ENCODE data around the gene SYT7. TPM values are rescaled to one million over a fixed set of nuclear protein-coding genes. Genes with fewer than 3 reads are reported as not detected.

Gene SYT7
- total and polyA plus RNA-seq, 11 donors: 12.4 to 34.7 (median 17.4) TPM

DNA sequence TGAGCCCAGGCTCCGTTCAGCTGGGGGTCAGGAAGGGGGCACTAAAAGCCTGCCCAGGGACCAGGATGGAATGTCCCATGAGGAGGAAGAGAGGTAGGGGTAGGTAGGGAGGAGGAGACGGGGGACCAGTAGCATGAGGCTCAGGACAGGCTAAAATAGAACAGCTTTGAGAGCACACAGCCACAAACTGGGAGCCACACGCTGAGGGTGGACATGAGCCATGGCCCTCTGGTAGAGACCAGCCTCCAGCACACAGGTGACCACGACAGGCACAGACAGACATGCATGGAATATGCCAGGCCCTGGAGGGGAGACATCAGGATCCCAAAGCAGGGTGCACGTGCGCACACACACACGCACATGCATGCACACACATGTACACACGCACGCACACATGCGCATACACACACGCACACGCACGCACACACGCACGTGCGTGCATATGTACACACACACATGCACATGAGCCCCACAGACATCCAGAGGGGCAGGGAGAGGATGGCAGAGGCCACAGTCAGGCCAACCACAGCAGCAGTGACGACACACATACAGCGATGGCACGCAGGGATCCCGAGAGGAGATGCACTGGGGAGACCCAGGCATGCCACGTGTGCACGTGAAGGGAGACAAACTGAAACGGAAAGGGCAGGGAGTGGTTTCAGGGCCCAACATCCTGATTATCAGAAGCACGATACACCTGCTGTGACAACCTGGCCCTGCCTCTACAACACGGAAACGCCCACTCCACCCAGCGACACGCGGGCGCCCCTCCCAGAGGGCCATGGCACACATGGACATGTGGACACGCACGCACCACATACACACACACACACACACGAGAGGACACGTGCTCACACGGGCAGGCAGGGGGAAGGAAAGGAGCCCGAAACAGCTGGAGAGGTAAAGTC lies 46.6 kb downstream of the SYT7 start:
- WGBS, 4 donors: 65 to 75% (median 69%) methylated on average over 36 of the region's 36 CpGs
- intact Hi-C loops (cut with DNase I): loop anchor here in 5 of 10 donors (2.0 to 10.0 kb wide), 4 partner anchors 43 to 101 kb away; no protein-coding TSS in a partner anchor
- Histone ChIP-seq H3K4me3 (no peak overlapping the region), H3K27me3 (no peaks in the 10 kb centered on the region), H3K4me1 (peaks cover 0 to 55% (median 17%) of the 10 kb centered on the region in 12 donors), H3K9me3 (no peaks in the 10 kb centered on the region), H3K36me3 (no peaks in the 10 kb centered on the region), H3K27ac (peak overlapping the region in 9 of 12 donors; percentile 34 to 84 (median 71))
- ATAC-seq: peak in 2 of 4 donors; percentile 2 to 3
- TF ChIP-seq POLR2A (IDR thresholded peaks at IDR 0.05): no peak
- TF ChIP-seq, protein P1, sequence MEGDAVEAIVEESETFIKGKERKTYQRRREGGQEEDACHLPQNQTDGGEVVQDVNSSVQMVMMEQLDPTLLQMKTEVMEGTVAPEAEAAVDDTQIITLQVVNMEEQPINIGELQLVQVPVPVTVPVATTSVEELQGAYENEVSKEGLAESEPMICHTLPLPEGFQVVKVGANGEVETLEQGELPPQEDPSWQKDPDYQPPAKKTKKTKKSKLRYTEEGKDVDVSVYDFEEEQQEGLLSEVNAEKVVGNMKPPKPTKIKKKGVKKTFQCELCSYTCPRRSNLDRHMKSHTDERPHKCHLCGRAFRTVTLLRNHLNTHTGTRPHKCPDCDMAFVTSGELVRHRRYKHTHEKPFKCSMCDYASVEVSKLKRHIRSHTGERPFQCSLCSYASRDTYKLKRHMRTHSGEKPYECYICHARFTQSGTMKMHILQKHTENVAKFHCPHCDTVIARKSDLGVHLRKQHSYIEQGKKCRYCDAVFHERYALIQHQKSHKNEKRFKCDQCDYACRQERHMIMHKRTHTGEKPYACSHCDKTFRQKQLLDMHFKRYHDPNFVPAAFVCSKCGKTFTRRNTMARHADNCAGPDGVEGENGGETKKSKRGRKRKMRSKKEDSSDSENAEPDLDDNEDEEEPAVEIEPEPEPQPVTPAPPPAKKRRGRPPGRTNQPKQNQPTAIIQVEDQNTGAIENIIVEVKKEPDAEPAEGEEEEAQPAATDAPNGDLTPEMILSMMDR (IDR thresholded peaks at IDR 0.05): no peak
- DNase-seq: no peak

DNA sequence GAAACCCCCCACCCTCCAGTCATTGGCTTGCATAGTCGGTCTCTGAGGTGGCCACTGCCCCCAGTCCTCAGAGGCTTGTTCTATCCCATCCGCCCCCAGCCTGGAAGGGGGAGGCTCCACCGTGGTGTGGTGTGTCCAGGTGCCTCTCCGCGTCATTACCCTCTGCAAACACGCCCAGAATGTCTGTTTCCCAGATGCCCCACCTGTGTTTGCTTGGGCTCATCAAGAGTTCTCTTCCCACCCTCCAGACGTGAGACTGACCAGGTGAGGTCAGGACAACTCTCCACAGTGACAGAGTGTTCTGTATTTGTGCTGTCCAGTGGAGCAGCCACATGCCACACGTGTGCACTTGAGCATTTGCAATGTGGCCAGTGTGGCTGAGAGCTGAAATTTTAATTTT lies 47.5 kb downstream of the SYT7 start:
- no peak for DNase-seq
- H3K4me3 ChIP-seq: no peak overlapping the region
- H3K27me3 ChIP-seq: no peaks in the 10 kb centered on the region
- no peak overlapping the region for H3K27ac ChIP-seq
- no peak for ATAC-seq
- no peaks in the 10 kb centered on the region for H3K36me3 ChIP-seq
- H3K4me1 ChIP-seq: peaks cover 0 to 48% (median 16%) of the 10 kb centered on the region in 12 donors
- no peaks in the 10 kb centered on the region for H3K9me3 ChIP-seq
- intact Hi-C loops (cut with DNase I): loop anchor here in 5 of 10 donors (5.0 to 10.0 kb wide), 3 partner anchors 44 to 101 kb away; no protein-coding TSS in a partner anchor
- TF ChIP-seq, protein P1 (IDR thresholded peaks at IDR 0.05): no peak
- no peak for TF ChIP-seq POLR2A (IDR thresholded peaks at IDR 0.05)
- 81 to 89% (median 88%) methylated on average over 6 to 8 of the region's 8 CpGs for WGBS, 4 donors

DNA sequence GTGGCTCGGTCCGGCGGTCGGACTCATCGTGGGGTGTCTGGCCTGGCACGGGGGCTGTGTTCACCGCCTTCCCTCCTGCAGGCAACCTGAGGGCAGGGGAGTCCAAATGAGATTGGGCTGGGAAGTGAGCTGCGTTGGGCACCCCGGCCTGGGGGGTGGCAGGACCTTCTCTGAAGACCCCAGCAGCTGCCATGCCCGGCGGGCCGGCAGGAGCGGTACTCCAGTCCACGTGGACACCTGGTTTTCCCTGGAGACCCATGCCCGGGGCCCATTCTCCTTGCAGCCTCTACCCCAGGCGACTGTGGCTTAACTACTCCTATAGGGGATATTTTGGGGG lies 47.9 kb downstream of the SYT7 start:
- TF ChIP-seq, protein P1 (IDR thresholded peaks at IDR 0.05): no peak
- TF ChIP-seq POLR2A (IDR thresholded peaks at IDR 0.05): no peak

More for the DNA sequence above, 47.9 kb downstream of the SYT7 start:
- Histone ChIP-seq H3K4me3 (no peak overlapping the region), H3K27me3 (no peaks in the 10 kb centered on the region), H3K9me3 (no peaks in the 10 kb centered on the region), H3K36me3 (no peaks in the 10 kb centered on the region), H3K4me1 (peaks cover 0 to 46% (median 16%) of the 10 kb centered on the region in 12 donors), H3K27ac (no peak overlapping the region)
- ATAC-seq: no peak
- no peak for DNase-seq
- 91 to 95% (median 92%) methylated on average over 12 to 16 of the region's 16 CpGs for WGBS, 4 donors
- intact Hi-C loops (cut with DNase I): loop anchor here in 5 of 10 donors (5.0 to 10.0 kb wide), 3 partner anchors 44 to 102 kb away; no protein-coding TSS in a partner anchor

Measured in heart left ventricle (tissue), 16 donors.